K562 (cell line): ENCODE data around the gene URAD. TPM values are rescaled to one million over a fixed set of nuclear protein-coding genes. Genes with fewer than 3 reads are reported as not detected.

Source experiments
- ATAC-seq: fragments of 200-7000 bp; cut with Tn5 transposase; 3 replicates; pipeline ENCODE4 v1.9.1; 2020; ENCODE audit warnings: moderate library complexity
- BruUV-seq: library from RNA; stranded (reverse); fragments of 400-500 nt; replicated peaks from 2 replicates; lab custom pipeline; 2021; lab: Mats Ljungman, UMichigan
- CTCF ChIA-PET: fragments of 300-600 bp; formaldehyde crosslinking; extraction: SDS; loops from one replicate; lab custom pipeline; 2021; ENCODE audit warnings: low intra/inter-chr PET ratio; lab: Yijun Ruan, JAX
- POLR2A ChIA-PET: fragments of 300-600, 350-650 bp; sonication (Branson Sonifier 250); formaldehyde crosslinking; extraction: SDS; loops from one replicate; lab custom pipeline; 2021; ENCODE audit warnings: antibody characterized with exemption, inconsistent platforms; lab: Yijun Ruan, JAX
- DNase-seq, 4 experiments: peaks; one replicate each; pipeline versions ENCODE4 v3.0.0 to v3.0.0-alpha.2; 2011 to 2018; ENCODE audit warnings: low spot score in 3 of 4, mixed read lengths in 3 of 4; ENCODE audit errors: extremely low read depth in 1 of 4
- FAIRE-seq: peaks from 2 replicates; lab custom pipeline; 2011; peaks lifted over from hg19 to GRCh38; lab: Jason Lieb, UNC
- H2AFZ ChIP-seq: 2 replicates; pipeline ENCODE4 v1.6.0; 2011; ENCODE audit warnings: low read depth, low read length, control low read depth, inconsistent platforms
- H3K27ac ChIP-seq: fragments of 200-600 bp; 3 replicates; pipeline ENCODE4 v1.8.0; 2011; ENCODE audit warnings: low read depth, mild to moderate bottlenecking, control low read depth, inconsistent platforms, low read length, moderate library complexity, mixed read lengths; ENCODE audit errors: extremely low read depth
- H3K27me3 ChIP-seq, 2 experiments: fragments of 300-600 bp in 1 of 2; 2 replicates in 1 of 2; 3 replicates in 1 of 2; pipeline versions ENCODE4 v1.6.0 to v1.8.0; 2011; ENCODE audit warnings: inconsistent platforms in 2 of 2, low read length in 2 of 2, mild to moderate bottlenecking in 1 of 2, mixed read lengths in 1 of 2, moderate library complexity in 1 of 2; ENCODE audit not compliant: control insufficient read depth in 2 of 2, insufficient read depth in 2 of 2
- H3K36me3 ChIP-seq: fragments of 300-600 bp; 3 replicates; pipeline ENCODE4 v1.8.0; 2011; ENCODE audit warnings: mild to moderate bottlenecking, low read length, inconsistent platforms; ENCODE audit not compliant: control insufficient read depth, insufficient read depth
- H3K4me1 ChIP-seq, 2 experiments: fragments of 200-600 bp in 1 of 2; replicated peaks in 1 of 2; 2 replicates in 1 of 2; 3 replicates in 1 of 2; pipeline versions ENCODE4 v1.5.1 to v1.8.0; 2011; ENCODE audit warnings: inconsistent platforms in 2 of 2, low read length in 2 of 2, mild to moderate bottlenecking in 1 of 2, mixed read lengths in 1 of 2, moderate library complexity in 1 of 2; ENCODE audit not compliant: control insufficient read depth in 2 of 2, insufficient read depth in 2 of 2
- H3K4me2 ChIP-seq: 2 replicates; pipeline ENCODE4 v1.6.1; 2011; ENCODE audit warnings: low read length, control low read depth, inconsistent platforms, mixed read lengths; ENCODE audit not compliant: insufficient read depth
- H3K4me3 ChIP-seq: fragments of 200-600 bp; sonication (generic), shearing (Covaris generic); 2 replicates; pipeline ENCODE4 v1.5.1; 2016; ENCODE audit warnings: control low read depth, inconsistent platforms
- H3K79me2 ChIP-seq: fragments of 200-600 bp; 3 replicates; pipeline ENCODE4 v1.8.0; 2011; ENCODE audit warnings: low read length, inconsistent platforms; ENCODE audit not compliant: control insufficient read depth, insufficient read depth
- H3K9ac ChIP-seq, 2 experiments: 2 replicates each; pipeline versions ENCODE4 v1.6.0 to v1.6.1; 2011; ENCODE audit warnings: low read depth in 2 of 2, low read length in 2 of 2, control low read depth in 1 of 2, inconsistent platforms in 1 of 2, mild to moderate bottlenecking in 1 of 2, mixed read lengths in 1 of 2; ENCODE audit not compliant: insufficient read depth in 1 of 2
- H3K9me1 ChIP-seq: one replicate; pipeline ENCODE4 v1.6.0; 2011; ENCODE audit warnings: inconsistent platforms, mild to moderate bottlenecking, low read length, moderate library complexity; ENCODE audit not compliant: control insufficient read depth, insufficient read depth
- H3K9me3 ChIP-seq: replicated peaks from 2 replicates; pipeline ENCODE4 v1.5.1; 2011; ENCODE audit warnings: low read depth, low read length, inconsistent platforms; ENCODE audit not compliant: control insufficient read depth, insufficient read depth
- H4K20me1 ChIP-seq: replicated peaks from 2 replicates; pipeline ENCODE4 v1.6.1; 2011; ENCODE audit warnings: low read length, inconsistent platforms, mixed read lengths; ENCODE audit not compliant: control insufficient read depth, insufficient read depth
- ARID2 ChIP-seq: fragments of 450-650 bp; IDR thresholded peaks from 2 replicates; pipeline ENCODE4 v1.6.1; 2017; ENCODE audit warnings: antibody characterized with exemption, mild to moderate bottlenecking
- BRF1 ChIP-seq: IDR thresholded peaks from 3 replicates; pipeline ENCODE4 v1.6.1; 2011; ENCODE audit warnings: borderline replicate concordance, mild to moderate bottlenecking; ENCODE audit not compliant: insufficient read length; ENCODE audit errors: extremely low read depth
- C11orf30 ChIP-seq: fragments of 450-650 bp; IDR thresholded peaks from 2 replicates; pipeline ENCODE4 v1.6.1; 2016; ENCODE audit warnings: low read depth, mild to moderate bottlenecking
- CXXC5 ChIP-seq: fragments of 250-450 bp; sonication (Bioruptor Pico); IDR thresholded peaks from 2 replicates; pipeline ENCODE4 v1.8.0; 2022; ENCODE audit warnings: inconsistent platforms, mild to moderate bottlenecking, moderate library complexity
- E2F6 ChIP-seq, 2 experiments: IDR thresholded peaks; 2 replicates each; pipeline ENCODE4 v1.6.1; 2011; ENCODE audit warnings: borderline replicate concordance in 1 of 2, control low read depth in 1 of 2, low read depth in 1 of 2, low read length in 1 of 2, mild to moderate bottlenecking in 1 of 2, mixed read lengths in 1 of 2, moderate library complexity in 1 of 2; ENCODE audit not compliant: insufficient read depth in 1 of 2, insufficient read length in 1 of 2, poor library complexity in 1 of 2, severe bottlenecking in 1 of 2; ENCODE audit errors: extremely low read depth in 1 of 2
- FOXK2 ChIP-seq, 2 experiments: fragments of 450-650 bp; IDR thresholded peaks in 1 of 2; conservative IDR thresholded peaks in 1 of 2; 2 replicates each; pipeline ENCODE4 v1.6.1; 2016; ENCODE audit warnings: low read depth in 2 of 2, mild to moderate bottlenecking in 1 of 2
- FOXM1 ChIP-seq, 2 experiments: fragments of 450-650 bp in 1 of 2; sonication (generic) in 1 of 2; formaldehyde crosslinking in 1 of 2; IDR thresholded peaks; 2 replicates each; pipeline versions ENCODE4 v1.6.1 to v1.9.0; 2017 to 2022; ENCODE audit warnings: low read depth in 2 of 2, mild to moderate bottlenecking in 2 of 2, missing genetic modification reagents in 1 of 2, moderate library complexity in 1 of 2
- HDAC6 ChIP-seq: IDR thresholded peaks from 2 replicates; pipeline ENCODE4 v1.6.1; 2012; ENCODE audit warnings: low read depth, mild to moderate bottlenecking, control low read depth, inconsistent platforms, low read length, moderate library complexity
- JUNB ChIP-seq: fragments of 450-650 bp; formaldehyde crosslinking; conservative IDR thresholded peaks from 2 replicates; pipeline ENCODE4 v1.4.0; 2020; ENCODE audit warnings: mild to moderate bottlenecking
- POLR2B ChIP-seq: fragments of 450-650 bp; IDR thresholded peaks from 2 replicates; pipeline ENCODE4 v1.6.1; 2018; ENCODE audit warnings: low read depth; ENCODE audit not compliant: partially characterized antibody
- RBM14 ChIP-seq: fragments of 200-400 bp; formaldehyde crosslinking; IDR thresholded peaks from 2 replicates; pipeline ENCODE4 v1.6.1; 2018; ENCODE audit warnings: low read depth, mild to moderate bottlenecking, low read length, moderate library complexity, borderline replicate concordance; ENCODE audit not compliant: insufficient read depth
- RNF2 ChIP-seq: sonication (generic); IDR thresholded peaks from 2 replicates; pipeline ENCODE4 v1.6.1; 2016
- SMAD3 ChIP-seq: fragments of 450-650 bp; formaldehyde crosslinking; conservative IDR thresholded peaks from 2 replicates; pipeline ENCODE4 v1.4.0; 2020; ENCODE audit warnings: mild to moderate bottlenecking
- TFAM ChIP-seq: fragments of 250-450 bp; sonication (Bioruptor Pico); conservative IDR thresholded peaks from 2 replicates; pipeline ENCODE4 v1.5.0; 2021; ENCODE audit warnings: mild to moderate bottlenecking, moderate library complexity
- YBX1 ChIP-seq: fragments of 450-650 bp; IDR thresholded peaks from 2 replicates; pipeline ENCODE4 v1.7.1; 2016; ENCODE audit warnings: mild to moderate bottlenecking
- ZNF146 ChIP-seq: IDR thresholded peaks from one replicate; pipeline ENCODE4 v1.6.1; 2018; ENCODE audit warnings: missing compliant biosample characterization; ENCODE audit not compliant: unreplicated experiment
- WGBS: fragments of 100-300 bp; shearing (Covaris generic); methylation state at CpG from one replicate; pipeline ENCODE4 v1.1.6; 2016; ENCODE audit warnings: low coverage, mixed read lengths; ENCODE audit not compliant: insufficient coverage; ENCODE audit errors: missing lambda C conversion rate; 5-methylcytosine and 5-hydroxymethylcytosine counted together
- in situ Hi-C: fragments of 300-500 bp; cut with MboI; formaldehyde crosslinking; loops from 4 replicates; pipeline ENCODE4 v1.15.0; 2018; ENCODE audit warnings: inconsistent platforms, mixed read lengths
- intact Hi-C: fragments of 100-400 bp; cut with micrococcal nuclease; formaldehyde crosslinking; loops from 2 replicates; pipeline ENCODE4 v1.14.2; 2022
- polyA plus RNA-seq, 8 experiments: library from polyadenylated mRNA; depleted of rRNA in 4 of 8; stranded (reverse) in 5 of 8; unstranded in 3 of 8; fragments of >200 nt; fragmentation: Nextera tagmentation in 2 of 8; fragmentation: Illumina TruSeq in 1 of 8; extraction: Ambion mirVana in 2 of 8; extraction: Trizol in 1 of 8; gene quantifications; 2 replicates each; pipeline versions ENCODE4 v1.2.1 to v1.2.3, GENCODE V29; 2011 to 2014; ENCODE audit warnings: inconsistent platforms in 1 of 8, missing spikeins in 1 of 8
- total RNA-seq, 7 experiments: library from RNA; depleted of rRNA in 6 of 7; stranded (reverse); fragments of >200 nt in 6 of 7; fragmentation: Illumina TruSeq in 2 of 7; extraction: Trizol in 2 of 7; gene quantifications; 2 replicates each; pipeline versions ENCODE4 v1.2.1 to v1.2.3, GENCODE V29; 2011 to 2021; ENCODE audit warnings: low replicate concordance in 1 of 7
- TF ChIP-seq, protein P1 (sequence below), 3 experiments: fragments of 200-800 bp in 1 of 3; fragments of 250-450 bp in 1 of 3; fragments of 450-650 bp in 1 of 3; sonication (Bioruptor Pico) in 1 of 3; sonication (Bioruptor generic) in 1 of 3; formaldehyde crosslinking in 1 of 3; IDR thresholded peaks; 2 replicates each; pipeline versions ENCODE4 v1.6.1 to v1.8.0; 2016 to 2022; ENCODE audit warnings: mild to moderate bottlenecking in 2 of 3, missing genetic modification characterization in 2 of 3, missing compliant biosample characterization in 1 of 3, moderate library complexity in 1 of 3

The URAD gene
- total and polyA plus RNA-seq, 9 of the 15 experiments (the other 6 are each of a cell fraction or from before 2014, with no cell fraction given), result not detected

- Histone ChIP-seq H4K20me1 (no peaks in the 10 kb centered on the region; the same call in 1 of the 2 replicates), H3K9ac (no peak overlapping the region), H3K79me2 (no peaks in the 10 kb centered on the region), H3K27me3 (peaks cover 12 to 81% of the 10 kb centered on the region in 2 experiments; a peak in 4 of 5 replicates), H2AFZ (no peak overlapping the region), H3K36me3 (no peaks in the 10 kb centered on the region), H3K9me3 (no peaks in the 10 kb centered on the region), H3K4me2 (no peak overlapping the region), H3K27ac (no peak overlapping the region), H3K9me1 (no peaks in the 10 kb centered on the region), H3K4me1 (no peaks in the 10 kb centered on the region; a peak in 1 of 5 replicates), H3K4me3 (no peak overlapping the region)
- intact Hi-C loops (no loop called here), in situ Hi-C loops (loop anchor here (25.0 kb wide), 1 partner anchor 456 kb away; no protein-coding TSS in a partner anchor)
- ChIA-PET CTCF (no interaction called here), POLR2A (no interaction called here)
- FAIRE-seq, result no peak
- no peak for ATAC-seq
- 2% methylated on average over 18 of the region's 33 CpGs for WGBS
- BruUV-seq, result no TSS peak
- DNase-seq, result no peak
- TF ChIP-seq, protein P1, sequence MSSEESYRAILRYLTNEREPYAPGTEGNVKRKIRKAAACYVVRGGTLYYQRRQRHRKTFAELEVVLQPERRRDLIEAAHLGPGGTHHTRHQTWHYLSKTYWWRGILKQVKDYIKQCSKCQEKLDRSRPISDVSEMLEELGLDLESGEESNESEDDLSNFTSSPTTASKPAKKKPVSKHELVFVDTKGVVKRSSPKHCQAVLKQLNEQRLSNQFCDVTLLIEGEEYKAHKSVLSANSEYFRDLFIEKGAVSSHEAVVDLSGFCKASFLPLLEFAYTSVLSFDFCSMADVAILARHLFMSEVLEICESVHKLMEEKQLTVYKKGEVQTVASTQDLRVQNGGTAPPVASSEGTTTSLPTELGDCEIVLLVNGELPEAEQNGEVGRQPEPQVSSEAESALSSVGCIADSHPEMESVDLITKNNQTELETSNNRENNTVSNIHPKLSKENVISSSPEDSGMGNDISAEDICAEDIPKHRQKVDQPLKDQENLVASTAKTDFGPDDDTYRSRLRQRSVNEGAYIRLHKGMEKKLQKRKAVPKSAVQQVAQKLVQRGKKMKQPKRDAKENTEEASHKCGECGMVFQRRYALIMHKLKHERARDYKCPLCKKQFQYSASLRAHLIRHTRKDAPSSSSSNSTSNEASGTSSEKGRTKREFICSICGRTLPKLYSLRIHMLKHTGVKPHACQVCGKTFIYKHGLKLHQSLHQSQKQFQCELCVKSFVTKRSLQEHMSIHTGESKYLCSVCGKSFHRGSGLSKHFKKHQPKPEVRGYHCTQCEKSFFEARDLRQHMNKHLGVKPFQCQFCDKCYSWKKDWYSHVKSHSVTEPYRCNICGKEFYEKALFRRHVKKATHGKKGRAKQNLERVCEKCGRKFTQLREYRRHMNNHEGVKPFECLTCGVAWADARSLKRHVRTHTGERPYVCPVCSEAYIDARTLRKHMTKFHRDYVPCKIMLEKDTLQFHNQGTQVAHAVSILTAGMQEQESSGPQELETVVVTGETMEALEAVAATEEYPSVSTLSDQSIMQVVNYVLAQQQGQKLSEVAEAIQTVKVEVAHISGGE (CRISPR knock-in tag; IDR thresholded peaks at IDR 0.05), result no peak
- TF ChIP-seq YBX1 (no peak), ZNF146 (CRISPR knock-in tag) (no peak), SMAD3 (no peak), JUNB (CRISPR knock-in tag) (no peak), FOXK2 (conservative IDR thresholded peaks at IDR 0.05 in 1 of 2, IDR thresholded peaks at IDR 0.05 in 1 of 2; ENCODE audit: low read depth in 2 of 2) (no peak), C11orf30 (no peak), ARID2 (no peak), RBM14 (no peak), TFAM (CRISPR knock-in tag) (no peak), RNF2 (no peak), E2F6 (IDR thresholded peaks at IDR 0.05; ENCODE audit: borderline replicate concordance in 1 of 2, extremely low read depth in 1 of 2, insufficient read depth in 1 of 2, insufficient read length in 1 of 2, low read depth in 1 of 2, low read length in 1 of 2, poor library complexity in 1 of 2, severe bottlenecking in 1 of 2) (no peak), HDAC6 (no peak), POLR2B (no peak), CXXC5 (no peak), BRF1 (no peak), FOXM1 (IDR thresholded peaks at IDR 0.05; ENCODE audit: low read depth) (no peak), FOXM1 (CRISPR knock-in tag; IDR thresholded peaks at IDR 0.05; ENCODE audit: low read depth) (no peak)
Observed at GRCh38 chr13:27967736-27968315, 20.7 kb downstream of the URAD start.
